ENCODE data around the gene CACNA1G. TPM values are rescaled to one million over a fixed set of nuclear protein-coding genes. Genes with fewer than 3 reads are reported as not detected.

Gene CACNA1G
- total RNA-seq, 1 donor: under 0.01 TPM

- Histone ChIP-seq H3K4me2 (ENCODE audit: insufficient read depth, low read length) (no peak overlapping the region), H2AFZ (ENCODE audit: low read length) (peak overlapping the region; percentile 10), H3K4me1 (ENCODE audit: insufficient read depth, low read length) (peaks cover 14% of the 10 kb centered on the region), H3K27ac (ENCODE audit: low read depth, low read length) (no peak overlapping the region), H3K4me3 (ENCODE audit: insufficient read depth, low read length) (no peak overlapping the region), H3K9me3 (ENCODE audit: low read depth, low read length) (no peaks in the 10 kb centered on the region), H3K27me3 (ENCODE audit: insufficient read depth, low read length) (no peaks in the 10 kb centered on the region), H4K20me1 (ENCODE audit: insufficient read depth, low read length) (no peaks in the 10 kb centered on the region), H3K36me3 (ENCODE audit: insufficient read depth, low read length) (no peaks in the 10 kb centered on the region), H3K79me2 (ENCODE audit: insufficient read depth, low read length) (no peaks in the 10 kb centered on the region)
- peak; percentile 58 for DNase-seq (ENCODE audit: insufficient read length, low spot score, missing footprints)
- TF ChIP-seq, protein P1, sequence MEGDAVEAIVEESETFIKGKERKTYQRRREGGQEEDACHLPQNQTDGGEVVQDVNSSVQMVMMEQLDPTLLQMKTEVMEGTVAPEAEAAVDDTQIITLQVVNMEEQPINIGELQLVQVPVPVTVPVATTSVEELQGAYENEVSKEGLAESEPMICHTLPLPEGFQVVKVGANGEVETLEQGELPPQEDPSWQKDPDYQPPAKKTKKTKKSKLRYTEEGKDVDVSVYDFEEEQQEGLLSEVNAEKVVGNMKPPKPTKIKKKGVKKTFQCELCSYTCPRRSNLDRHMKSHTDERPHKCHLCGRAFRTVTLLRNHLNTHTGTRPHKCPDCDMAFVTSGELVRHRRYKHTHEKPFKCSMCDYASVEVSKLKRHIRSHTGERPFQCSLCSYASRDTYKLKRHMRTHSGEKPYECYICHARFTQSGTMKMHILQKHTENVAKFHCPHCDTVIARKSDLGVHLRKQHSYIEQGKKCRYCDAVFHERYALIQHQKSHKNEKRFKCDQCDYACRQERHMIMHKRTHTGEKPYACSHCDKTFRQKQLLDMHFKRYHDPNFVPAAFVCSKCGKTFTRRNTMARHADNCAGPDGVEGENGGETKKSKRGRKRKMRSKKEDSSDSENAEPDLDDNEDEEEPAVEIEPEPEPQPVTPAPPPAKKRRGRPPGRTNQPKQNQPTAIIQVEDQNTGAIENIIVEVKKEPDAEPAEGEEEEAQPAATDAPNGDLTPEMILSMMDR (IDR thresholded peaks at IDR 0.05; ENCODE audit: extremely low read depth, low read depth, low read length): no peak
Observed at GRCh38 chr17:50518384-50519023, 42.0 kb upstream of the CACNA1G start.

DNA sequence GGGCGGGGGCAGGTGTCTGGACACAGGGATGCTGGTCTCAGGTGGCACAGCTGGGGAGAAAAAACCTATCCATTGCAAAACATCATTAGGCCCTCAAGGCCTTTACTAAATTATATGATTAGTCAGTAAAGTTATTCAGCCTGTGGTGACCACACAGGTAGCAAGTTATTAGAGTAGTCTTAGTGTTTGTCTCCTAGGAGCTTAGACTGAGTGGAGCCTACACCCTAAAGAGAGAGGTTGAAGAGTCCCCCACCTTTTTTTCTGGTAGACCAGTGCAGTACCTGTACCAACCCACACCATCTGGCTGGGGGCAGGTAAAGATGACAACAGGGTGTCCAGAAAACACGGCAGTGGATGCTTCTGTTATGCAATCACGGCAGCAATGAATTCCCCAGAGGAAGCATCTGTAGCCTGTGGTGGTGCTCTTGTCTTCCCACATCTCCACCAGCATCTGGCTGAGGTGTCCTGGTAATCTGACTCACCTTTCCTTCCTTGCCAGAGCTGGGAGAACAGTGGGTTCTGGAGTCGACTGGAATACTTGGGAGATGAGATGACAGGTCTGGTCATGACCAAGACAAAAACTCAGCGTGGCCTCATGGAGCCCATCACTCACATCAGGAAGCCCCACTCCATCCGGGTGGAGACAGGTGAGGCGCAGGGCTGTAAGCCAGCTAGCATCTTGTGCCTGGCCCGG is 41.2 kb upstream of the CACNA1G start:
- Histone ChIP-seq H3K4me3 (ENCODE audit: insufficient read depth, low read length) (no peak overlapping the region), H2AFZ (ENCODE audit: low read length) (no peak overlapping the region), H3K4me2 (ENCODE audit: insufficient read depth, low read length) (no peak overlapping the region), H4K20me1 (ENCODE audit: insufficient read depth, low read length) (no peaks in the 10 kb centered on the region), H3K27me3 (ENCODE audit: insufficient read depth, low read length) (no peaks in the 10 kb centered on the region), H3K4me1 (ENCODE audit: insufficient read depth, low read length) (peaks cover 14% of the 10 kb centered on the region), H3K9me3 (ENCODE audit: low read depth, low read length) (no peaks in the 10 kb centered on the region), H3K79me2 (ENCODE audit: insufficient read depth, low read length) (no peaks in the 10 kb centered on the region), H3K36me3 (ENCODE audit: insufficient read depth, low read length) (no peaks in the 10 kb centered on the region), H3K27ac (ENCODE audit: low read depth, low read length) (no peak overlapping the region)
- TF ChIP-seq, protein P1 (IDR thresholded peaks at IDR 0.05; ENCODE audit: extremely low read depth, low read depth, low read length): no peak
- peak; percentile 61 for DNase-seq (ENCODE audit: insufficient read length, low spot score, missing footprints)

DNA sequence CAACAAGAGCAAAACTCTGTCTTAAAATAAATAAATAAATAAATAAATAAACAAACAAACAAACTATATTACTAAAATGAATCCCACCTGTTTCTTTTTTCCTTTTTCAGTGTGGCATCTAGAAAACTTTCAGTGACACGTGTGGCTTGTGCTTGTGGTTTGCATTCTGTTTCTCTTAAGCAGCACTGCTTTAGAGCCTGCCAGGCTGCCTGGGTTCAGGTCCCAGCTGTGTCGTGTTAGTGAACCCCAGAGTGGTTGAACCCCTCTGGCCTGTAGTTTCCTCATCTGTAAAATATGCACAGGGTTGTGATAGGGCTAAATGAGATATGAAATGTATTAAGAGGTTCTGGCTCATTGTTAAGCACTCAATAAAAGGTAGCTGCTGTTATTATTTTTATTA is 40.0 kb upstream of the CACNA1G start:
- TF ChIP-seq, protein P1 (IDR thresholded peaks at IDR 0.05; ENCODE audit: extremely low read depth, low read depth, low read length): no peak

GRCh38 chr17:50521514-50521913 is 39.0 kb upstream of the CACNA1G start:
- Histone ChIP-seq H2AFZ (ENCODE audit: low read length) (no peak overlapping the region), H3K9me3 (ENCODE audit: low read depth, low read length) (no peaks in the 10 kb centered on the region), H4K20me1 (ENCODE audit: insufficient read depth, low read length) (no peaks in the 10 kb centered on the region), H3K4me1 (ENCODE audit: insufficient read depth, low read length) (no peaks in the 10 kb centered on the region), H3K4me3 (ENCODE audit: insufficient read depth, low read length) (no peak overlapping the region), H3K79me2 (ENCODE audit: insufficient read depth, low read length) (no peaks in the 10 kb centered on the region), H3K27me3 (ENCODE audit: insufficient read depth, low read length) (no peaks in the 10 kb centered on the region), H3K27ac (ENCODE audit: low read depth, low read length) (no peak overlapping the region), H3K4me2 (ENCODE audit: insufficient read depth, low read length) (no peak overlapping the region), H3K36me3 (ENCODE audit: insufficient read depth, low read length) (no peaks in the 10 kb centered on the region)
- DNase-seq (ENCODE audit: insufficient read length, low spot score, missing footprints): peak; percentile 63
- TF ChIP-seq, protein P1 (IDR thresholded peaks at IDR 0.05; ENCODE audit: extremely low read depth, low read depth, low read length): no peak

More for the DNA sequence above, 40.0 kb upstream of the CACNA1G start:
- H3K36me3 ChIP-seq (ENCODE audit: insufficient read depth, low read length): no peaks in the 10 kb centered on the region
- no peaks in the 10 kb centered on the region for H3K27me3 ChIP-seq (ENCODE audit: insufficient read depth, low read length)
- no peaks in the 10 kb centered on the region for H3K79me2 ChIP-seq (ENCODE audit: insufficient read depth, low read length)
- H4K20me1 ChIP-seq (ENCODE audit: insufficient read depth, low read length): no peaks in the 10 kb centered on the region
- DNase-seq (ENCODE audit: insufficient read length, low spot score, missing footprints): no peak
- no peak overlapping the region for H2AFZ ChIP-seq (ENCODE audit: low read length)
- no peak overlapping the region for H3K27ac ChIP-seq (ENCODE audit: low read depth, low read length)
- H3K9me3 ChIP-seq (ENCODE audit: low read depth, low read length): no peaks in the 10 kb centered on the region
- H3K4me2 ChIP-seq (ENCODE audit: insufficient read depth, low read length): no peak overlapping the region
- H3K4me1 ChIP-seq (ENCODE audit: insufficient read depth, low read length): peaks cover 3% of the 10 kb centered on the region
- no peak overlapping the region for H3K4me3 ChIP-seq (ENCODE audit: insufficient read depth, low read length)
